HG03342 (cell line): ENCODE results near the gene ZC3H18.

ENCODE experiments used
- ATAC-seq: cut with Tn5 transposase; IDR thresholded peaks from one replicate; pipeline ENCODE4 v1.9.1; 2021; ENCODE audit warnings: mild to moderate bottlenecking, moderate library complexity; ENCODE audit not compliant: unreplicated experiment

The ZC3H18 gene

DNA sequence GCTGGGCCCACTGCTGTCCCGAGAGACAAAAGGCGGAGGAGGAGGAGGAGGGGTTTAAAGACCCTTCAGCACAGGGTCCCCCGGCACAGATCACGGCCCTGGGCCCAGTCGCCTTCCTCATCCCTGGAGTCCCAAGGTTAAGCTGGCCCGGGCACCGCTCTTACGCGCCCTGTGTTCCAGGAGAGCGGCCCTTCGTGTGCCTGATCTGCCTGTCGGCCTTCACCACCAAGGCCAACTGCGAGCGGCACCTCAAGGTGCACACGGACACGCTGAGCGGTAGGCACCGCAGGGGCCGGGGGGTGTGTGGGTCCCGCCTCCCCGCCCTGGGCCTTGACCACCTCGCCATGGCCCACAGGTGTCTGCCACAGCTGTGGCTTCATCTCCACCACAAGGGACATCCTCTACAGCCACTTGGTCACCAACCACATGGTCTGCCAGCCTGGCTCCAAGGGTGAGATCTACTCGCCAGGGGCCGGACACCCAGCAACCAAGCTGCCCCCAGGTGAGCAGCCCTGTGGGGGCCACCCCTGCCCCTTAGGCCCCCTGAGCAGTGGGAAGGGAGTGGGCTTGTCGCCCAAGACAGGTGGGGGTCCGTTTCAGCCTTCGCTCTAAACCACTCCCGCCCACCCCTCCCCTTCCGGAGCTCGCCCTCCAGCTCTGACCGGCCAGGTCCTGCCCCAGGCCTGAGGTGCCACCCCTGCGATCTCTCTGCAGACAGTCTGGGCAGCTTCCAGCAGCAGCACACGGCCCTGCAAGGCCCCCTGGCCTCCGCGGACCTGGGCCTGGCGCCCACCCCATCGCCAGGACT lies 37.6 kb upstream of the ZC3H18 start:
- ATAC-seq = no peak

GRCh38 chr16:88533381-88533917 lies 36.8 kb upstream of the ZC3H18 start:
- ATAC-seq = no peak

- ATAC-seq = peak; percentile 67
Measured at GRCh38 chr16:88533932-88534637, 36.1 kb upstream of the ZC3H18 start.

DNA sequence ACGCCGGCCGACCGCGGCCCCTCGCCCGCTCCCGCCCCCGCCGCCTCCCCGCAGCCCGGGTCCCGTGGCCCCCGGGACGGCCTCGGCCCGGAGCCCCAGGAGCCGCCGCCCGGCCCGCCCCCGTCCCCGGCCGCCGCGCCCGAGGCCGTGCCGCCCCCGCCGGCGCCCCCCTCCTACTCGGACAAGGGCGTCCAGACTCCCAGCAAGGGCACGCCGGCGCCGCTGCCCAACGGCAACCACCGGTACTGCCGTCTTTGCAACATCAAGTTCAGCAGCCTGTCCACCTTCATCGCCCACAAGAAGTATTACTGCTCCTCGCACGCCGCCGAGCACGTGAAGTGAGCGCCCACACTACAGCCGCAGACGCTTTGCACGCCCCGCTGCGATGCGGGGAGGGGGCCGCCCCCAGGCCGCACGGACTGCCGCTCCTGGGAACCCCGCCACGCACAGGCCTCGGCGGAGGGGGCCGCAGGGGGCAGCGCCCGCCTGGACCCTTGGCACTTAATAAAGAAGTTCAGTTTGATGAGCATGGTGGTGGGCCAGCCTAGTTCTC lies 35.5 kb upstream of the ZC3H18 start:
- peak; percentile 25 for ATAC-seq

GRCh38 chr16:88535191-88535856 lies 34.9 kb upstream of the ZC3H18 start:
- ATAC-seq = no peak

DNA sequence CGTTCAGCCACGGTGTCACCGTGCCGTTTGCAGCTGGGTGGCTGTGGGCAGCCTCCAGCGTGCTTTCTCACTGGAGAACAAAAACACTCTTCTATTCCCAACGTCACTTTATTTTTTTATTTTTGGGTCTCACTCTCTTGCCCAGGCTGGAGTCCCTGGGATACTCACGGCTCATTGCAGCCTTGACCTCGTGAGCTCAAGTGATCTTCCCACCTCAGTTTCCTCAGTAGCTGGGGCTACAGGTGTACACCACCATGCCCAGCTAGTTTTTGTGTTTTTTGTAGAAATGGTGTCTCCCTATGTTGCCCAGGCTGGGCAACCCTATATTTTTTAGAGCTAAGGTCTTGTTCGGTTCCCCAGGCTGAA lies 34.4 kb upstream of the ZC3H18 start:
- ATAC-seq = no peak

- ATAC-seq = no peak
Measured at GRCh38 chr16:88536510-88536909, 33.7 kb upstream of the ZC3H18 start.

GRCh38 chr16:88536971-88537751 lies 33.0 kb upstream of the ZC3H18 start:
- ATAC-seq = no peak

DNA sequence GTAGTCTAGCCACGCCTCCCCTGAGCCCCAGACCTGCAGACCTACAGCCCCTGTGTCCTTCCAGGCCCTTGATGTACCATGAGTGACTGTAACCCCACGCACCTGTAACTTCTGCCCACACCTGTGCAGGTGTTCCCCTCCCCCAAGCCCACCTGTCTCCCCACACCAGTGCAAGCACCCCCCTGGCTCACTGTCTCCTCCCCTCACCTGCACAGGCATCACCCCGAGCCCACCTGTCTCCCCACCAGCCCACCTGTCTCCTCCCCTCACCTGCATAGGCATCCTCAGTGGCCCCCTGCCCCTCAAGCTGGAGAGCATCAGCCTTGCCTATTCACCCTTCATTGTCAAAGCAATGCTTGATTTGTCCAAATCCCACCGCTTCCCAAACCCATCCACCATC lies 32.3 kb upstream of the ZC3H18 start:
- ATAC-seq = no peak

DNA sequence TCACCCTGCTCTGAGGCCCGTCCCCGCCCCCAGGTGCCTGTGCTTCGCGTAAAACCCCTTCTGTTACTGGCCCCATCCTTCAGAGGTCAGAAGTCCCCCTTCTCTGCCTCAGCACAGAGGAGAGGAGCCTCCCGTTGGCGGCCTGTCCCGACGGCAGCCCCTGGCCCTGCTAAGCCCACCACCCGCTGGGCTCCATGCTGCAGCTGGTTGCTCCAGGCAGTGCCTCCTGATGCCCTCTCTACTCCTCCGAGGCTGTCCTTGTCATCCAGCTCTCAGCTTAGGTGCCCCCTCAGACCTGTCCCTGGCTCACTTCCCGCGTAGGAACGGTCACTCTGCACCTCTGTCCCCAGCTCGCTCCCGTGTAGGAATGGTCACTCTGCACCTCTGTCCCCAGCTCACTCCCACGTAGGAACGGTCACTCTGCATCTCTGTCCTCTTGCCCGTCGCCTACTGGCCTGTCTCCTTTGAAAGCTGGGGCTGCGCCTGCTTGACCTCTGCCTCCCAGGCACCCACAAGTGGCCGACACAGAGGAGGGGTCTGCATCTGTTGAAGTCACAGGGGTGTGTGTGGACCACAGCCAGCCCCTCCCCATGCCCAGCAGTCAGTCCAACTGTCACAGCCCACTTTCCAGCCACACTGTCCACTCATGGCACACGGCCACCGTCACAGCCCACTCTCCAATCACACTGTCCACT lies 31.7 kb upstream of the ZC3H18 start:
- ATAC-seq = no peak

DNA sequence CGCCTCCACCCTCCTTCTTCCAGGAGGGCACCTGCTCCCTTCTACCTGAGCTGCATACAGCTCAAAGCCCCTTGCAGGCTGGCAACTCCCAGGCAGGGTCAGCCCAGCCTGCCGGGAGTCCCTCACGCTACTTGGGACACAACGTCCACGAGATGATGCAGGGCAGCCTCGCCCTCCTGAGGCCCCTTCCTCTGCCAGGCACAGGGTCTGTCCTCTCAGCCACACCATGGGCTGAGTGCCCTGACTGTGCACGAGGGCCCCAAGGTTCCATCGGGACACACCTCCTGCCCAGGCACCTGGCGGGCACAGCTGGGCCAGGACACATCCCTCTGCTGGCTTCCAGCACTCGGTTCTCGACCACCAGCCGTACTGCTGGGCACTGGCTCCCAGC lies 30.9 kb upstream of the ZC3H18 start:
- ATAC-seq = no peak

GRCh38 chr16:88539652-88540345 lies 30.4 kb upstream of the ZC3H18 start:
- no peak for ATAC-seq

DNA sequence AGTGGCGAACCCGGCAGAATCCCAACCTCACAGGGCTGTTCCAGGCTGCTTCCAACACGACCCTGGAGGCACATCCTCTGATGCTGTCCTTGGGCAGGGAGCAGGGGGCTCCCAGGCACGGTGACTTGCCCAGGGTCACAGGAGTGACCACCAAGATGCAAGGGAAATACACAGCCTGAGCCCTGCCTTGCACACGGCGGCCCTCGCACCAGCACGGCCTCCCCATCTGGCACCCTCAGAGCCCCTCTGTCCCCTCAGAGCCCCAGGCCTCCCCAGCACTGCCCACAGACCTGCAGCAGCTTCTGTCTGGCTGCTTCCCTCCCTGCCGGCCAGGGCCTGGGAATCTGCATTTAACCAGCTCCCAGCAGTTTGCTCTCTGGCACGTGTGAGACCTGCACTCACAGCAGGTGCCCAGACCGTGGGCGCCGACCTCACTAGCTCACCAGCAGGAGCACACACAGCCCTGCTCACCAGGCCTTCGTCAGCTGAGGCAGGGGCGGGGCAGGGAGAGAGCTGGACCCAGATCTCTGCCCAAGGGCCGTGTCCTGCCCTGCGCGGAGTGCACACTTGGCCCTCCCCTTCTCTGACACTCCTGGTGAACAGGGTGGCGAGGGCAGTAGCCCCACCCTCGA lies 29.7 kb upstream of the ZC3H18 start:
- ATAC-seq = no peak

- ATAC-seq = no peak
Measured at GRCh38 chr16:88541831-88542616, 28.2 kb upstream of the ZC3H18 start.

DNA sequence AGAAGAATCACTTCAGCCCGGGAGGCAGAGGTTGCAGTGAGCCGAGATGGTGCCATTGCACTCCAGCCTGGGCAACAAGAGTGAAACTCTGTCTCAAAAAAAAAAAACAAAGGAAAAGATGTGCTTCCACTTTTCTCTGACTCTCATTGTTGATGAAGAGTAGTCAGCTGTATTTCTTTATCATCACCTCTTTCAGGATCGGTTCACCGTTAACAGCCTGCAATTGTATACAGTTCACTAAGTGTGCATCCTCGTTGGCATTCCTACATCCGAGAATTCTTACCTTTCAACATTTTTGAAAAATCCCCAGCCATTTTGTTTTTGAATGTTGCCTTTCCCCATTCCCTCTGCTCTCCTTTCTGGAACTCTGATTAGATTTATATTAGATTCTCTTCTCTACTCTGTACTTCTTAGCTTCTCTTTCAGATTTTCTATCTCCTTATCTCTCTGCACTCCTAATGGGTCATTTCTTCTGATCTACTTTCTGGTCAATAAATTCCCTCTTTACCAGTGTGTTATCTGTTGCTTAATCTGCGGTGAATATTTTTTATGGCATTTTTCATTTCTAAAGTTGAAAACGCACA lies 26.9 kb upstream of the ZC3H18 start:
- ATAC-seq = no peak

DNA sequence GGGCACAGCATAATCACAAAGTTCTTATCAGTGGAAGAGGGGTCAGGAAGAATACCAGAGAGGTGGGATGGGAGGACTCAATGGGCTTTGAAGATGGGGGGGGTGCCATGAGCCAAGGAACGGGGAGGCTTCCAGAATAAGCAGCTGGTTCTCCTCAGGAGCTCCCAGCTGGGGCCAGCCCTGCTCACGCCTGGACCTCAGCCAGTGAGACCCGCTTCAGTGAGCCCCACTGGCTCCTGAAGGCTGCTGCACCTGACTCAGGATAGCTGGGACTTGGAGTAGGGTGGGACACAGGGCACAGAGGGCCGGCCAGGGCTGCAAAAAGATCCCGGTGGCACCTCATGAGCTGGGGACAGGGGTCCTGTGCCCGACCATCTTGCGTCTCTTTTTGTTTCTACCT lies 24.4 kb upstream of the ZC3H18 start:
- no peak for ATAC-seq

GRCh38 chr16:88548131-88548874 lies 21.9 kb upstream of the ZC3H18 start:
- no peak for ATAC-seq
